HFF-Myc (cell line): Measurements from ENCODE around the gene RERE.

Source experiments
- DNase-seq: peaks from one replicate; pipeline ENCODE4 v3.0.0-alpha.2; 2011; ENCODE audit warnings: low read depth; ENCODE audit errors: extremely low read depth
- H3K4me3 ChIP-seq: replicated peaks from 2 replicates; pipeline ENCODE4 v1.5.1; 2011; ENCODE audit warnings: low read depth, mild to moderate bottlenecking, control low read depth, low read length
- TF ChIP-seq, protein P1 (sequence below): IDR thresholded peaks from 2 replicates; pipeline ENCODE4 v1.5.1; 2012; ENCODE audit warnings: mild to moderate bottlenecking, low read depth, low read length, control low read depth; ENCODE audit errors: missing control alignments

RERE gene

DNA sequence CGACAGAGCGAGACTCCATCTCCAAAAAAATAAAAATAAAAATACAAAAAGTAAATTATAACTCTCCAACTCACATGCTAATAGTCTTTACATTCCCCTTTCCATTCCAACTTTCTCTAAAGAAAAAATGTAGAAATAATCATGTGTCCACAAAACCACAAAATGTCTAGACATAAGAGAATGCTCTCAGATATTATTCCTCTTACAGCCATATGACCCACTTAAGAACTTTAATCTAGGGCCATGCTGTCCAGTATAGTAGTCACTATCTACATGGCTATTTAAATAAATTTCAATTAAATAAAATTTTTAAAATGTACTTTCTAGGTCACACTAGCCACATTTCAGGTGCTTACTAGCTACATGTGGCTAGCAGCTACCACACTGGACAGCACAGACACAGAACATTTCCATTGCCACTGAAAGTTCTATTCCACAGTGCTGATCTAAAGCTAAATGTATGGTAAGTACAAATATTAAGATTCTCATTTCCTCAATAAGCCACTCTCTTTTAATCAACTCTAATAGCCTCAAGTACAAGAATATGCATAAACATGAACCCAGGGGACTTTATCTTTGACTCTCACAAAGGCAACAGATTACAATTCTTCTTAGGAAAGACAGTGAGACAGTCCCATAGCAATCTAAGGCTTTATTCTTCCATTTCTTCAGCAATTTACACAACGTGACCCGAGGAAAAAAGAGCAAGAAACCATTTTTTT lies 138.6 kb downstream of the RERE start:
- no peak overlapping the region for H3K4me3 ChIP-seq
- DNase-seq = no peak
- TF ChIP-seq, protein P1, sequence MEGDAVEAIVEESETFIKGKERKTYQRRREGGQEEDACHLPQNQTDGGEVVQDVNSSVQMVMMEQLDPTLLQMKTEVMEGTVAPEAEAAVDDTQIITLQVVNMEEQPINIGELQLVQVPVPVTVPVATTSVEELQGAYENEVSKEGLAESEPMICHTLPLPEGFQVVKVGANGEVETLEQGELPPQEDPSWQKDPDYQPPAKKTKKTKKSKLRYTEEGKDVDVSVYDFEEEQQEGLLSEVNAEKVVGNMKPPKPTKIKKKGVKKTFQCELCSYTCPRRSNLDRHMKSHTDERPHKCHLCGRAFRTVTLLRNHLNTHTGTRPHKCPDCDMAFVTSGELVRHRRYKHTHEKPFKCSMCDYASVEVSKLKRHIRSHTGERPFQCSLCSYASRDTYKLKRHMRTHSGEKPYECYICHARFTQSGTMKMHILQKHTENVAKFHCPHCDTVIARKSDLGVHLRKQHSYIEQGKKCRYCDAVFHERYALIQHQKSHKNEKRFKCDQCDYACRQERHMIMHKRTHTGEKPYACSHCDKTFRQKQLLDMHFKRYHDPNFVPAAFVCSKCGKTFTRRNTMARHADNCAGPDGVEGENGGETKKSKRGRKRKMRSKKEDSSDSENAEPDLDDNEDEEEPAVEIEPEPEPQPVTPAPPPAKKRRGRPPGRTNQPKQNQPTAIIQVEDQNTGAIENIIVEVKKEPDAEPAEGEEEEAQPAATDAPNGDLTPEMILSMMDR = no peak

DNA sequence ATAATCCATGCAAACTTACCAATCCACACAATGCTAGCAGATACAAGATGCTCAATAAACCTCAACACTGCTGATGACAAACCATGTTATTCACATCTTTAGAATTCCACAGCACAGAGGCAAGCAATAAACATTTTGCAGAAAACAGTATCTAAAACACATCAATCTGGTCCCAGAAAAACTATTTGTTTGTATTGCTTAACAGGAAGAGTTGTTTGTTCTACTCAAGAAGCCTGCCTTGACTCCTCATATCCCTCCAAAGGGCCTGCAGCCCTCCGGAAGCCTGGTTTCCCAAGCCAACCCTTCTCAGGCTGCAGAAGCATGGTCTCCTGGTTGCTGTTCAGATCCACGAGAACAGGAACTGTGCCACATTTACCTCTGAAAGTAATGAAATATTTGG lies 139.7 kb downstream of the RERE start:
- DNase-seq = no peak
- TF ChIP-seq, protein P1 = no peak
- H3K4me3 ChIP-seq = no peak overlapping the region

DNA sequence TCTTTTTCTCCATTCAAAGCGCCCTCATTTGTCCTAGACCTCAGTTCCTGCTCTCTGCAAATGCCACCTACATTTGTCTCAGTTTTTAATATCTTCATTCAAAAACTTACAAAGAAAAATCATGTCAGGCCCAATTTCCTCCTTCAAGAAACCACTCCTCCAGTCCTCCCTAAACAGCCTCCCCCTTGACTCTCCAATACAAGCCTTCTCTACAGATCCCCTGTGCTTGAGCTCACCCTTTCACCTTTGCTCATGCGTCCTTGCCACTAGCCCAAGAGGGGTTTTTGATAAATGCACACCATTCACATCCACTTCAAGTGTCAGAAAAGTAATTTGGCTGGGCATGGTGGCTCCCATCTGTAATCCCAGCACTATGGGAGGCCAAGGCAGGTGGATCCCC lies 140.6 kb downstream of the RERE start:
- TF ChIP-seq, protein P1 = no peak
- no peak overlapping the region for H3K4me3 ChIP-seq
- DNase-seq = no peak

DNA sequence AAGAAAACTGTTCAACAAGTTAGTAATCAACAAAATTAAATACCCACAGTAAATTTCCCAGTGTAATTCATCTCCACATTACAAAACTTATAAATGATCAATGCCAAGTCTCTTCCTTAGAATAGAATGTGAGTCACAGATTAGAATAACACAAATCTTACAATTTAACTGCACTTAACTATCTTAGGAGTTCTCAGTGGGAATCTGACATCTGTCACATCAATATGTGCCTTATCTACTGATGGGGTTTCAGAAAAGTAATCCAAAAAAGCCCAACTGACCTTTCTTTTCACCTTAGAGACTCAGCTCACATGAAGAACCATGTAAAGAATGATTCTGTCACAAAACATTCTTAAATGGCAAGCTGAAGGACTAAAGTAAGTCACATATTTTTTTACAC lies 141.4 kb downstream of the RERE start:
- TF ChIP-seq, protein P1 = no peak
- no peak for DNase-seq

DNA sequence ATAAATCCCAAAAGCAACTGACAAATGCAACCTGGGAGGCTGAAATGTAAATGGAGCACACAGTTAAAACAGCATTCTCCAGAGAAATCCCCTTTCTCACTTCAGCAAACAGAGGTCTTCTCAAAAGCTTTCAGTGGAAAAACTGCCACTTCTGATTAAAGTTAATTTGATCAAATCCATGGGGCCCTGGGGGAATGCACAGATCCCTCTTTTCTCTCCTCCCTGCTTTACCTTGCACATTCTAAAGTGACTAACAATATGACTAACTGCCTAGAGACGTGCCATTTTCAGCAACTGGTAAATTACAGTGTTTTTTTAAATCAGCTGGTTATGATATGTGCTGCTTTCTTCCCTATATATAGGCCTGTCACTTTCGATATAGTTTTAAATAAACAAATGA lies 142.5 kb downstream of the RERE start:
- TF ChIP-seq, protein P1 = no peak
- no peak overlapping the region for H3K4me3 ChIP-seq
- DNase-seq = no peak

More for the DNA sequence above, 141.4 kb downstream of the RERE start:
- no peak overlapping the region for H3K4me3 ChIP-seq

DNA sequence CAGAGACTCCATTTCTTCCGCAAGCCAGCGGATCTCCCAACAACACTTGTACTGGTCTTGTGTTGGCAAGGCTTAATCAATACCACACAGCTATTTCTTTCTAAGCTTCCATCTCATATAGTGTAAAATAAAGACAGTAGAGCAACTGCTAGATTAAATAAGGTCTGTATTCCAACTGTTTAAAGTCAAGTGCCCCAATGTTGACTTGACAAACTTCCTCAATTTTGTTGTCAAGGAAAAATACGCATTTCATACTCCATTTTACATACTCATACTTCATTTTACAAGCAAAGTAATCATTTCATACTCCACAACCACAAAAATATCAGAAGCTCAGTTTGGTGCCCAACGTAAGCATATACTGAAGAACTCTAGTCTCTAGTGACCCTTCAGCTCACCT lies 143.0 kb downstream of the RERE start:
- no peak for DNase-seq
- TF ChIP-seq, protein P1 = no peak
- no peak overlapping the region for H3K4me3 ChIP-seq

DNA sequence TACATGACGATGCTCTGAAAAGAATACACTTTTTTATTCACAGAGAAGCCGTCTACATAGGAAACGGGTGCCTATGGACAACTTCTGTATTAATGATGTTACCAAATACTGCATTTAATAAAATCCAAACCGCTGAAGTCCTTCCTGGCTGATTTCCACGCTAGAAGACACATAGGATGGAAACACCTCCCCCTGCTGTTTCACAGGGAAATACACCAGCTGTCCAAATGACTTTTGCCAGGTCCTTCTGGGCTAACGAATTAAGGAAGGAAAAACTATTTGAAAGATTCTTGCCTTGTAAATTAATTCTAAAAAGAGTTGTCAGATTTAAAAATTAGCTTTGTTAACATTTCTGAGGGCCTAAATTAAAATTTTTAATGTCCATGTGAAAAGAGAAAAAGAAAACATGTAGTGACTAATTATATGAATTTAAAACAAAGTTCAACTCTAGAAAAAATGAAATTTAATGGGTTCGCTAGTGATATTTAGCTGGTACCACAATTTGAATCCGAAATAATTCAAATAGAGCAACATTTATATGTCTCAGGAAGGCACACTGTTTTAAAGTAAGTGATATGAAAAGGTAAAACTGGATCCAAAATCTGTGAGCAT lies 146.0 kb downstream of the RERE start:
- TF ChIP-seq, protein P1 = peak; percentile 80
- H3K4me3 ChIP-seq = no peak overlapping the region
- no peak for DNase-seq
